Subcutaneous adipose tissue (tissue), 4 donors: ENCODE measurements around the gene CERCAM. TPM values are rescaled to one million over a fixed set of nuclear protein-coding genes. Genes with fewer than 3 reads are reported as not detected.

Experiments
- total RNA-seq, 4 donors: library from RNA; depleted of rRNA; stranded (reverse); fragments of >200 nt; gene quantifications; one replicate each; pipeline ENCODE4 v1.1.0, GENCODE V29; 2016
- TF ChIP-seq, protein P1 (sequence below): fragments of 450-650 bp; IDR thresholded peaks from one replicate; pipeline ENCODE4 v1.5.1; 2016; ENCODE audit warnings: low read depth, mild to moderate bottlenecking, control low read depth, antibody characterized with exemption, moderate library complexity

CERCAM gene
- total RNA-seq, 4 donors from 2014 or later = 8.3 to 34.7 (median 31.4) TPM

DNA sequence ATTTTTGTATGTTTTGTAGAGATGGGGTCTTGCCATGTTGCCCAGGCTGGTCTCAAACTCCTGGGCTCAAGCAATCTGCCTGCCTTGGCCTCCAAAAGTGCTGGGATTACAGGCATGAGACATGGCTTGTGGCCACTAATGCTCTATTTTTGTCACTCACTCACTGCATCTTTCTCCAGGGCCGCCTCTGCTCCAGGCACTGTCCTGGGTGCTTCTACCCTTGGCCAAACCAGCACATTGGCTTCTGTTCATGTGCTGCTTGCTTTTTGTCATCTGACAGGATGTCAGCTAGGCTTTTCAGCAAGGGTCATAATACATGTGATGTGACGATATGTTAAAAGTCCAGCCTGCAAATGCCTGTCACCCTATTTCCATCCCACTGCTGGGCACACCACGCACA lies 38.4 kb downstream of the CERCAM start:
- TF ChIP-seq, protein P1, sequence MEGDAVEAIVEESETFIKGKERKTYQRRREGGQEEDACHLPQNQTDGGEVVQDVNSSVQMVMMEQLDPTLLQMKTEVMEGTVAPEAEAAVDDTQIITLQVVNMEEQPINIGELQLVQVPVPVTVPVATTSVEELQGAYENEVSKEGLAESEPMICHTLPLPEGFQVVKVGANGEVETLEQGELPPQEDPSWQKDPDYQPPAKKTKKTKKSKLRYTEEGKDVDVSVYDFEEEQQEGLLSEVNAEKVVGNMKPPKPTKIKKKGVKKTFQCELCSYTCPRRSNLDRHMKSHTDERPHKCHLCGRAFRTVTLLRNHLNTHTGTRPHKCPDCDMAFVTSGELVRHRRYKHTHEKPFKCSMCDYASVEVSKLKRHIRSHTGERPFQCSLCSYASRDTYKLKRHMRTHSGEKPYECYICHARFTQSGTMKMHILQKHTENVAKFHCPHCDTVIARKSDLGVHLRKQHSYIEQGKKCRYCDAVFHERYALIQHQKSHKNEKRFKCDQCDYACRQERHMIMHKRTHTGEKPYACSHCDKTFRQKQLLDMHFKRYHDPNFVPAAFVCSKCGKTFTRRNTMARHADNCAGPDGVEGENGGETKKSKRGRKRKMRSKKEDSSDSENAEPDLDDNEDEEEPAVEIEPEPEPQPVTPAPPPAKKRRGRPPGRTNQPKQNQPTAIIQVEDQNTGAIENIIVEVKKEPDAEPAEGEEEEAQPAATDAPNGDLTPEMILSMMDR = no peak

GRCh38 chr9:128469070-128469469 lies 48.4 kb downstream of the CERCAM start:
- TF ChIP-seq, protein P1 = no peak

GRCh38 chr9:128470560-128470959 lies 49.9 kb downstream of the CERCAM start:
- TF ChIP-seq, protein P1 = no peak

DNA sequence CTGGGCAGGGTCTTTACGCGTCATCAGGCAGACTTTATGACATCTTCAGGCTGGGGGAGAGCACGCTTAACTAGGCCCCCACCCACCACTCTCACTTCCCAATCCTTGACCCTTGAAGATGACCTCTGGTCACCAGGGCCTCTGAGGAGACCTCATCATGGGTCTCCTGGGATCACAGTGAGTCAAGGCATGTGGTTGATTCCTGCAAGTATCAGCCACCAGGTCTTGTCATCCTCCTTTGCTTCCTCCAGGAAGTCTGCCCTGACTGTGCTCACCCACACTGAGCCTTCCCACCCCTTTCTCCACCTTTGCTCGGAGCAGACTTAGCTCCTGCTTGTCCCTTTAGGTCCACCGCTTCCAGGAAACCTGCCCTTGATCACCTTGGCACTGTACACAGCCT lies 52.4 kb downstream of the CERCAM start:
- TF ChIP-seq, protein P1 = no peak

GRCh38 chr9:128475867-128476266 lies 55.2 kb downstream of the CERCAM start:
- TF ChIP-seq, protein P1 = no peak

DNA sequence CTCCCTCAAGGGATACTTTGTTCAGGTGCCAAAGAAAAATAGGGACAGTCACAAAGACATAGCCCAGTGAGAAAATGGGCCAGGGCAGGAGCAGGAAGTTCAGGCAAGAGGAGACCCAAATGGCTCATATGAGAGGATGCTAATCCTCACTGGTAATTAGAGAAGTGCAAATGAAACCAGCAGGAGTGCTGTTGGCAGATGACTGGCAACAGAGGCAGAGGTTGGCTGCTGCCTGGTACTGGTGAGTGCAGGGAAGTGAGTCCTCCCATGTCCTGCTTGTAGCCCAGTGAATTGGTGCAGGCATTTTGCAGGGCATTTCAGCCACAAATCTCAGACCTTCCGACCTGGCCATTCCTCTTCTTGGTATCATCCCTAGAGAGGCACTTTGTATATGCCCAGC lies 58.6 kb downstream of the CERCAM start:
- TF ChIP-seq, protein P1 = no peak

DNA sequence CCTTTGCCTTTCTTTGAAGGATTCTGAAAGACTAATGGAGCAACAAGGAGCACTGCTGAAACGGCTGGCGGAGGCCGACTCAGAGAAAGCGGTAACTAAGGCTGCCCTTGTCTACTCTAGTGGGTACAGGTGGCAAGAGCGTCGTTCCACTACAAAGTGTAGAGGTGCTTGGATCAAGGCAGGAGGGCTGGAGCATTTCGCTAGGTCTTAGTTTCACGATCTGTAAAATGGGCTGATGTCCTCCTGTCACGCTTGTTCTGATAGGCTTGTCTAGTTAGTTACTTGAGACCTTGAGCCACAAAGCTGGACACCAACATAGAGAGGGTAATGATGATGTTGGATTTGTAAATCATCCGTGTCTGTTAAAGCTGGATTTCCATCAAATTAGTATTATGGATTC lies 60.9 kb downstream of the CERCAM start:
- TF ChIP-seq, protein P1 = no peak
